Transverse colon (tissue), 3 donors: Measurements from ENCODE around the gene IL4R.

Experiments used
- CTCF ChIP-seq, 5 experiments: fragments of 200-600 bp in 3 of 5; fragments of 450-650 bp in 2 of 5; sonication (generic) in 3 of 5; IDR thresholded peaks; 1 replicate in 2 of 5; 2 replicates in 3 of 5; pipeline ENCODE4 v1.5.1; 2016 to 2017; ENCODE audit warnings: antibody characterized with exemption in 5 of 5, inconsistent platforms in 3 of 5, mild to moderate bottlenecking in 2 of 5, moderate library complexity in 1 of 5
- EP300 ChIP-seq: sonication (generic); formaldehyde crosslinking; IDR thresholded peaks from one replicate; pipeline ENCODE4 v1.6.1; 2017; ENCODE audit warnings: antibody characterized with exemption, low read depth

GRCh38 chr16:27324851-27325301 is 11.1 kb downstream of the IL4R start:
- no peak for TF ChIP-seq CTCF (IDR thresholded peaks at IDR 0.05)
- no peak for TF ChIP-seq EP300
